GM23338 (cell line): Measurements from ENCODE around the gene NPM1. TPM values are rescaled to one million over a fixed set of nuclear protein-coding genes. Genes with fewer than 3 reads are reported as not detected.

Experiments
- ATAC-seq: fragments of 200-7000 bp; cut with Tn5 transposase; 3 replicates; pipeline ENCODE4 v1.9.1; 2020
- DNase-seq: peaks from one replicate; pipeline ENCODE4 v3.0.0-alpha.2; 2015; ENCODE audit warnings: low spot score
- H2AFZ ChIP-seq: fragments of 200-600 bp; sonication (generic); 2 replicates; pipeline ENCODE4 v1.8.0; 2016; ENCODE audit warnings: antibody characterized with exemption, mild to moderate bottlenecking, moderate library complexity
- H3F3A ChIP-seq: fragments of 200-600 bp; sonication (generic); replicated peaks from 2 replicates; pipeline ENCODE4 v1.8.0; 2017; ENCODE audit warnings: antibody characterized with exemption, mixed run types, low read depth
- H3K27ac ChIP-seq: fragments of 200-600 bp; sonication (generic); 2 replicates; pipeline ENCODE4 v1.6.1; 2016; ENCODE audit warnings: low read depth
- H3K27me3 ChIP-seq: fragments of 200-600 bp; sonication (generic); 2 replicates; pipeline ENCODE4 v1.8.0; 2016; ENCODE audit warnings: mild to moderate bottlenecking, mixed run types, moderate library complexity; ENCODE audit not compliant: insufficient read depth
- H3K36me3 ChIP-seq: fragments of 200-600 bp; sonication (generic); 2 replicates; pipeline ENCODE4 v1.8.0; 2016; ENCODE audit warnings: mild to moderate bottlenecking; ENCODE audit not compliant: insufficient read depth
- H3K4me1 ChIP-seq: fragments of 200-600 bp; sonication (generic); 2 replicates; pipeline ENCODE4 v1.8.0; 2016; ENCODE audit warnings: mild to moderate bottlenecking, moderate library complexity; ENCODE audit not compliant: insufficient read depth
- H3K4me2 ChIP-seq: fragments of 200-600 bp; sonication (generic); 2 replicates; pipeline ENCODE4 v1.7.1; 2017; ENCODE audit warnings: mixed run types
- H3K4me3 ChIP-seq: fragments of 200-600 bp; sonication (generic); 2 replicates; pipeline ENCODE4 v1.6.1; 2016; ENCODE audit warnings: mixed run types
- H3K79me2 ChIP-seq: fragments of 200-600 bp; sonication (generic); replicated peaks from 2 replicates; pipeline ENCODE4 v1.8.0; 2017; ENCODE audit warnings: mild to moderate bottlenecking; ENCODE audit not compliant: insufficient read depth
- H3K9me2 ChIP-seq: fragments of 200-600 bp; sonication (generic); 2 replicates; pipeline ENCODE4 v1.8.0; 2017; ENCODE audit not compliant: insufficient read depth
- H4K20me1 ChIP-seq: fragments of 200-600 bp; sonication (generic); replicated peaks from 2 replicates; pipeline ENCODE4 v1.8.0; 2017; ENCODE audit warnings: mild to moderate bottlenecking; ENCODE audit not compliant: insufficient read depth
- H3K27ac Mint-ChIP-seq: 2 replicates; pipeline ENCODE4 v1.8.0; 2020; ENCODE audit warnings: inconsistent platforms, mild to moderate bottlenecking, moderate library complexity, mixed read lengths
- H3K27me3 Mint-ChIP-seq: 3 replicates; pipeline ENCODE4 v1.8.0; 2022; ENCODE audit warnings: low read depth, mild to moderate bottlenecking, moderate library complexity, mixed read lengths, inconsistent platforms; ENCODE audit not compliant: insufficient read depth, poor library complexity
- H3K36me3 Mint-ChIP-seq: 3 replicates; pipeline ENCODE4 v1.8.0; 2021; ENCODE audit warnings: low read depth, mild to moderate bottlenecking, inconsistent platforms, moderate library complexity, mixed read lengths
- H3K4me1 Mint-ChIP-seq: 3 replicates; pipeline ENCODE4 v1.8.0; 2020; ENCODE audit warnings: mild to moderate bottlenecking, inconsistent platforms, mixed read lengths
- H3K4me3 Mint-ChIP-seq: 3 replicates; pipeline ENCODE4 v1.8.0; 2021; ENCODE audit warnings: moderate library complexity, mild to moderate bottlenecking, inconsistent platforms, mixed read lengths
- H3K9me3 Mint-ChIP-seq: 3 replicates; pipeline ENCODE4 v1.8.0; 2020; ENCODE audit warnings: moderate library complexity, mild to moderate bottlenecking, inconsistent platforms, mixed read lengths
- CREB1 ChIP-seq: fragments of 250-450 bp; sonication (Bioruptor Pico); IDR thresholded peaks from 2 replicates; pipeline ENCODE4 v1.5.0; 2020; ENCODE audit warnings: low read depth, mild to moderate bottlenecking, moderate library complexity
- CTCF ChIP-seq, 2 experiments: fragments of 200-600 bp in 1 of 2; sonication (generic) in 1 of 2; conservative IDR thresholded peaks; 2 replicates each; pipeline versions ENCODE4 v1.5.1 to v1.6.1; 2016 to 2017; ENCODE audit warnings: antibody characterized with exemption in 2 of 2, low read depth in 2 of 2, mild to moderate bottlenecking in 2 of 2, moderate library complexity in 1 of 2
- ETS1 ChIP-seq: IDR thresholded peaks from 2 replicates; pipeline ENCODE4 v1.6.1; 2016; ENCODE audit warnings: antibody characterized with exemption
- EZH2 ChIP-seq: fragments of 200-600 bp; sonication (generic); IDR thresholded peaks from one replicate; pipeline ENCODE4 v1.8.0; 2017; ENCODE audit warnings: antibody characterized with exemption, mild to moderate bottlenecking, low read depth; ENCODE audit not compliant: unreplicated experiment
- EZH2phosphoT487 ChIP-seq: fragments of 200-600 bp; sonication (generic); IDR thresholded peaks from one replicate; pipeline ENCODE4 v1.8.1; 2018; ENCODE audit warnings: antibody characterized with exemption; ENCODE audit not compliant: unreplicated experiment
- JUNB ChIP-seq: IDR thresholded peaks from one replicate; pipeline ENCODE4 v1.6.1; 2016; ENCODE audit warnings: antibody characterized with exemption; ENCODE audit not compliant: unreplicated experiment
- NANOG ChIP-seq: IDR thresholded peaks from 2 replicates; pipeline ENCODE4 v1.6.1; 2016; ENCODE audit warnings: antibody characterized with exemption, borderline replicate concordance
- POLR2AphosphoS5 ChIP-seq: IDR thresholded peaks from 2 replicates; pipeline ENCODE4 v1.6.1; 2016; ENCODE audit warnings: antibody characterized with exemption, low read depth
- REST ChIP-seq: IDR thresholded peaks from one replicate; pipeline ENCODE4 v1.6.1; 2018; ENCODE audit warnings: antibody characterized with exemption; ENCODE audit not compliant: unreplicated experiment
- STAT1 ChIP-seq: IDR thresholded peaks from one replicate; pipeline ENCODE4 v1.6.1; 2016; ENCODE audit warnings: antibody characterized with exemption; ENCODE audit not compliant: unreplicated experiment
- ZNF114 ChIP-seq: fragments of 250-450 bp; sonication (Bioruptor Pico); IDR thresholded peaks from 2 replicates; pipeline ENCODE4 v1.5.0; 2020; ENCODE audit warnings: mild to moderate bottlenecking, moderate library complexity
- ZNF331 ChIP-seq: fragments of 250-450 bp; sonication (Bioruptor Pico); IDR thresholded peaks from 2 replicates; pipeline ENCODE4 v1.5.0; 2020; ENCODE audit warnings: low read depth, mild to moderate bottlenecking, moderate library complexity
- ZNF462 ChIP-seq: fragments of 250-450 bp; sonication (Bioruptor Pico); IDR thresholded peaks from 2 replicates; pipeline ENCODE4 v1.5.0; 2020; ENCODE audit warnings: mild to moderate bottlenecking, moderate library complexity
- polyA plus RNA-seq: library from polyadenylated mRNA; unstranded; fragments of >200 nt; fragmentation: Nextera tagmentation; extraction: Ambion mirVana; gene quantifications from 2 replicates; pipeline ENCODE4 v1.2.1, GENCODE V29; 2016
- total RNA-seq: library from RNA; depleted of rRNA; stranded (reverse); fragments of >200 nt; shearing (Covaris generic); gene quantifications from 2 replicates; pipeline ENCODE4 v1.2.3, GENCODE V29; 2014

The NPM1 gene
- total and polyA plus RNA-seq, 2 experiments from 2014 or later, result 3,739 to 5,242 TPM

- peak overlapping the region; percentile 96 for H2AFZ ChIP-seq
- Mint-ChIP-seq H3K27ac (no peak overlapping the region), H3K4me1 (peaks cover 48% of the 10 kb centered on the region)
Observed at GRCh38 chr5:171451421-171451820, 63.8 kb downstream of the NPM1 start.

More at GRCh38 chr5:171451421-171451820, 63.8 kb downstream of the NPM1 start:
- no peaks in the 10 kb centered on the region for H4K20me1 ChIP-seq
- Mint-ChIP-seq H3K36me3 (no peaks in the 10 kb centered on the region; the same call in 2 of the 3 replicates), H3K4me3 (peak overlapping the region; percentile 60), H3K27me3 (peaks cover 39% of the 10 kb centered on the region), H3K9me3 (no peaks in the 10 kb centered on the region)
- peaks cover 6% of the 10 kb centered on the region for H3K27me3 ChIP-seq
- no peak; the same call in 2 of the 3 replicates for ATAC-seq
- H3K79me2 ChIP-seq, result no peaks in the 10 kb centered on the region
- H3K27ac ChIP-seq, result no peak overlapping the region
- DNase-seq, result no peak
- H3F3A ChIP-seq, result no peaks in the 10 kb centered on the region
- TF ChIP-seq EZH2 (no peak), ZNF462 (CRISPR knock-in tag) (no peak), CTCF (conservative IDR thresholded peaks at IDR 0.05; ENCODE audit: low read depth in 2 of 2) (no peak), ETS1 (no peak), REST (no peak), JUNB (no peak), NANOG (no peak), CREB1 (CRISPR knock-in tag) (no peak), ZNF331 (CRISPR knock-in tag) (no peak), STAT1 (no peak), ZNF114 (no peak), EZH2phosphoT487 (no peak), POLR2AphosphoS5 (no peak)
- peaks cover 32% of the 10 kb centered on the region for H3K4me1 ChIP-seq
- peak overlapping the region; percentile 59 for H3K4me3 ChIP-seq
- no peaks in the 10 kb centered on the region for H3K36me3 ChIP-seq
- H3K4me2 ChIP-seq, result peak overlapping the region; percentile 84
- H3K9me2 ChIP-seq, result no peaks in the 10 kb centered on the region
